DOHH2 (cell line): ENCODE results near the gene ZSWIM6.

Experiments used
- H3F3A ChIP-seq: fragments of 200-600 bp; sonication (generic), shearing (Covaris generic); 2 replicates; pipeline ENCODE4 v1.6.0; 2016; ENCODE audit warnings: antibody characterized with exemption, mild to moderate bottlenecking; ENCODE audit not compliant: control insufficient read depth, insufficient read depth
- H3K27ac ChIP-seq: fragments of 200-600 bp; sonication (generic); 2 replicates; pipeline ENCODE4 v1.5.1; 2014; ENCODE audit warnings: low read depth, mild to moderate bottlenecking, low read length, moderate library complexity
- H3K27me3 ChIP-seq: fragments of 200-600 bp; sonication (generic); 2 replicates; pipeline ENCODE4 v1.6.1; 2014; ENCODE audit warnings: mild to moderate bottlenecking, low read length, mixed read lengths; ENCODE audit not compliant: control insufficient read depth
- H3K36me3 ChIP-seq: fragments of 200-600 bp; sonication (generic); 2 replicates; pipeline ENCODE4 v1.6.1; 2014; ENCODE audit warnings: mild to moderate bottlenecking, low read length, moderate library complexity, mixed read lengths; ENCODE audit not compliant: control insufficient read depth
- H3K4me1 ChIP-seq: fragments of 200-600 bp; sonication (generic); 2 replicates; pipeline ENCODE4 v1.6.1; 2014; ENCODE audit warnings: mild to moderate bottlenecking, low read length, mixed read lengths; ENCODE audit not compliant: control insufficient read depth
- H3K4me2 ChIP-seq: fragments of 200-600 bp; sonication (generic); 2 replicates; pipeline ENCODE4 v1.6.0; 2014; ENCODE audit warnings: mild to moderate bottlenecking, low read length, moderate library complexity
- H3K4me3 ChIP-seq: fragments of 200-600 bp; sonication (generic); 2 replicates; pipeline ENCODE4 v1.5.1; 2014; ENCODE audit warnings: mild to moderate bottlenecking, low read length, mixed read lengths
- H3K79me2 ChIP-seq: fragments of 200-600 bp; sonication (generic); 2 replicates; pipeline ENCODE4 v1.6.1; 2014; ENCODE audit warnings: mild to moderate bottlenecking, low read length, mixed read lengths; ENCODE audit not compliant: control insufficient read depth
- H3K9me2 ChIP-seq: fragments of 200-600 bp; sonication (generic); replicated peaks from 2 replicates; pipeline ENCODE4 v1.6.1; 2014; ENCODE audit warnings: mild to moderate bottlenecking, low read length, mixed read lengths; ENCODE audit not compliant: control insufficient read depth
- H3K9me3 ChIP-seq: fragments of 200-600 bp; sonication (generic); 2 replicates; pipeline ENCODE4 v1.6.1; 2014; ENCODE audit warnings: antibody characterized with exemption, low read length, mixed read lengths; ENCODE audit not compliant: control insufficient read depth, insufficient read depth
- H4K20me1 ChIP-seq: fragments of 200-600 bp; sonication (generic); 2 replicates; pipeline ENCODE4 v1.6.0; 2014; ENCODE audit warnings: low read depth, mild to moderate bottlenecking, antibody characterized with exemption, low read length, moderate library complexity; ENCODE audit not compliant: control insufficient read depth, insufficient read depth
- CTCF ChIP-seq: fragments of 200-600 bp; sonication (generic); IDR thresholded peaks from one replicate; pipeline ENCODE4 v1.5.1; 2014; ENCODE audit warnings: antibody characterized with exemption, mild to moderate bottlenecking, low read depth, low read length; ENCODE audit not compliant: poor library complexity, severe bottlenecking
- EZH2phosphoT487 ChIP-seq: fragments of 200-600 bp; sonication (generic); IDR thresholded peaks from 2 replicates; pipeline ENCODE4 v1.6.1; 2017; ENCODE audit warnings: borderline replicate concordance, mild to moderate bottlenecking, antibody characterized with exemption, low read length, moderate library complexity, mixed read lengths

Gene ZSWIM6

GRCh38 chr5:61435368-61435767 lies 103.3 kb downstream of the ZSWIM6 start:
- Histone ChIP-seq H3K27ac (no peak overlapping the region), H3K79me2 (no peaks in the 10 kb centered on the region), H3K9me2 (no peaks in the 10 kb centered on the region), H3K9me3 (no peaks in the 10 kb centered on the region), H3K4me2 (no peak overlapping the region), H3K27me3 (no peaks in the 10 kb centered on the region), H3F3A (no peaks in the 10 kb centered on the region), H3K4me1 (no peaks in the 10 kb centered on the region), H3K4me3 (no peak overlapping the region), H4K20me1 (no peaks in the 10 kb centered on the region), H3K36me3 (no peaks in the 10 kb centered on the region)
- no peak for TF ChIP-seq CTCF
- TF ChIP-seq EZH2phosphoT487: no peak

- Histone ChIP-seq H3F3A (no peaks in the 10 kb centered on the region), H3K9me3 (peaks cover 14% of the 10 kb centered on the region; the same call in 1 of the 2 replicates), H3K79me2 (no peaks in the 10 kb centered on the region), H3K4me2 (no peak overlapping the region), H3K27me3 (no peaks in the 10 kb centered on the region), H3K4me1 (no peaks in the 10 kb centered on the region), H3K27ac (no peak overlapping the region), H3K36me3 (no peaks in the 10 kb centered on the region), H4K20me1 (no peaks in the 10 kb centered on the region), H3K4me3 (no peak overlapping the region), H3K9me2 (no peaks in the 10 kb centered on the region)
- TF ChIP-seq CTCF (no peak), EZH2phosphoT487 (no peak)
Measured at GRCh38 chr5:61438298-61438970, 106.4 kb downstream of the ZSWIM6 start.

GRCh38 chr5:61440086-61440485 lies 108.0 kb downstream of the ZSWIM6 start:
- no peak overlapping the region for H3K4me2 ChIP-seq
- no peak overlapping the region for H3K4me3 ChIP-seq
- no peaks in the 10 kb centered on the region for H4K20me1 ChIP-seq
- no peaks in the 10 kb centered on the region for H3K27me3 ChIP-seq
- no peaks in the 10 kb centered on the region for H3K79me2 ChIP-seq
- H3K9me2 ChIP-seq: no peaks in the 10 kb centered on the region
- H3K36me3 ChIP-seq: no peaks in the 10 kb centered on the region
- H3K9me3 ChIP-seq: peaks cover 14% of the 10 kb centered on the region; the same call in 1 of the 2 replicates
- TF ChIP-seq EZH2phosphoT487: no peak
- no peak for TF ChIP-seq CTCF
- H3K27ac ChIP-seq: no peak overlapping the region
- H3K4me1 ChIP-seq: no peaks in the 10 kb centered on the region
- H3F3A ChIP-seq: no peaks in the 10 kb centered on the region

GRCh38 chr5:61440596-61440995 lies 108.5 kb downstream of the ZSWIM6 start:
- no peaks in the 10 kb centered on the region for H3K9me2 ChIP-seq
- H3K4me3 ChIP-seq: no peak overlapping the region
- H3K36me3 ChIP-seq: no peaks in the 10 kb centered on the region
- no peaks in the 10 kb centered on the region for H3K27me3 ChIP-seq
- H3K27ac ChIP-seq: no peak overlapping the region
- H3K4me1 ChIP-seq: no peaks in the 10 kb centered on the region
- TF ChIP-seq CTCF (no peak), EZH2phosphoT487 (no peak)
- H3K4me2 ChIP-seq: no peak overlapping the region
- H3F3A ChIP-seq: no peaks in the 10 kb centered on the region
- no peaks in the 10 kb centered on the region for H4K20me1 ChIP-seq
- peaks cover 14% of the 10 kb centered on the region; the same call in 1 of the 2 replicates for H3K9me3 ChIP-seq
- H3K79me2 ChIP-seq: no peaks in the 10 kb centered on the region
